ENCODE results near the gene CCT5.
A peak's percentile ranks its signal among the peaks of the same experiment; 100 is the strongest.
"Not testable (repeated sequence)": the region's sequence is repeated elsewhere in the genome, so short reads cannot be mapped to it uniquely, and the experiment has no call there.

CCT5 gene

GRCh38 chr5:10306806-10307205 lies 56.7 kb downstream of the CCT5 start:
- Histone ChIP-seq H3K27me3 (ENCODE audit: control insufficient read depth in 1 of 2, insufficient read depth in 2 of 2, low read length in 2 of 2) (no peaks in the 10 kb centered on the region), H3K36me3 (ENCODE audit: insufficient read depth, low read length) (no peaks in the 10 kb centered on the region), H3K9me3 (ENCODE audit: low read length) (no peaks in the 10 kb centered on the region), H3K4me3 (ENCODE audit: low read depth in 1 of 2, low read length in 2 of 2) (peak overlapping the region; percentile 55 to 72), H3K9ac (ENCODE audit: low read length) (peak overlapping the region; percentile 49), H3K4me1 (ENCODE audit: insufficient read depth, low read length) (peaks cover 20% of the 10 kb centered on the region), H3K27ac (ENCODE audit: low read depth, low read length) (peak overlapping the region; percentile 79)

- Histone ChIP-seq H3K9ac (ENCODE audit: low read length) (peak within 1 kb of the TSS; percentile 49), H3K4me3 (ENCODE audit: low read depth in 1 of 2, low read length in 2 of 2) (peak within 1 kb of the TSS; percentile 55 to 72), H3K27ac (ENCODE audit: low read depth, low read length) (peak within 1 kb of the TSS; percentile 79), H3K36me3 (ENCODE audit: insufficient read depth, low read length) (no peaks in the 10 kb centered on the region), H3K9me3 (ENCODE audit: low read length) (no peaks in the 10 kb centered on the region), H3K27me3 (ENCODE audit: control insufficient read depth in 1 of 2, insufficient read depth in 2 of 2, low read length in 2 of 2) (no peaks in the 10 kb centered on the region), H3K4me1 (ENCODE audit: insufficient read depth, low read length) (peaks cover 14% of the 10 kb centered on the region)
These were observed 57.4 kb downstream of the CCT5 start, which contains the start of gene CMBL for GRCh38 chr5:10307206-10308148. Gene CMBL, minus strand, starts transcription at chr5:10307902. Its CDS starts 17,140 bp downstream, at chr5:10290762.

GRCh38 chr5:10308844-10309243 lies 58.8 kb downstream of the CCT5 start:
- Histone ChIP-seq H3K9ac (ENCODE audit: low read length) (no peak overlapping the region), H3K27ac (ENCODE audit: low read depth, low read length) (no peak overlapping the region), H3K36me3 (ENCODE audit: insufficient read depth, low read length) (no peaks in the 10 kb centered on the region), H3K4me3 (ENCODE audit: low read depth in 1 of 2, low read length in 2 of 2) (no peak overlapping the region), H3K9me3 (ENCODE audit: low read length) (no peaks in the 10 kb centered on the region), H3K27me3 (ENCODE audit: control insufficient read depth in 1 of 2, insufficient read depth in 2 of 2, low read length in 2 of 2) (no peaks in the 10 kb centered on the region), H3K4me1 (ENCODE audit: insufficient read depth, low read length) (peaks cover 9% of the 10 kb centered on the region)

GRCh38 chr5:10310066-10310779 lies 60.1 kb downstream of the CCT5 start:
- Histone ChIP-seq H3K27me3 (ENCODE audit: control insufficient read depth in 1 of 2, insufficient read depth in 2 of 2, low read length in 2 of 2) (no peaks in the 10 kb centered on the region), H3K36me3 (ENCODE audit: insufficient read depth, low read length) (no peaks in the 10 kb centered on the region), H3K4me3 (ENCODE audit: low read depth in 1 of 2, low read length in 2 of 2) (no peak overlapping the region), H3K27ac (ENCODE audit: low read depth, low read length) (no peak overlapping the region), H3K9me3 (ENCODE audit: low read length) (no peaks in the 10 kb centered on the region), H3K4me1 (ENCODE audit: insufficient read depth, low read length) (peaks cover 9% of the 10 kb centered on the region), H3K9ac (ENCODE audit: low read length) (no peak overlapping the region)

GRCh38 chr5:10310835-10311570 lies 60.9 kb downstream of the CCT5 start:
- not testable (repeated sequence) for H3K27me3 ChIP-seq (ENCODE audit: control insufficient read depth in 1 of 2, insufficient read depth in 2 of 2, low read length in 2 of 2); H3K4me3 ChIP-seq (ENCODE audit: low read depth in 1 of 2, low read length in 2 of 2); H3K9ac ChIP-seq (ENCODE audit: low read length); H3K36me3 ChIP-seq (ENCODE audit: insufficient read depth, low read length); H3K27ac ChIP-seq (ENCODE audit: low read depth, low read length); H3K9me3 ChIP-seq (ENCODE audit: low read length); H3K4me1 ChIP-seq (ENCODE audit: insufficient read depth, low read length)

GRCh38 chr5:10311595-10312425 lies 61.7 kb downstream of the CCT5 start:
- no peak overlapping the region for H3K9ac ChIP-seq (ENCODE audit: low read length)
- no peak overlapping the region for H3K4me3 ChIP-seq (ENCODE audit: low read depth in 1 of 2, low read length in 2 of 2)
- no peak overlapping the region for H3K27ac ChIP-seq (ENCODE audit: low read depth, low read length)
- H3K27me3 ChIP-seq (ENCODE audit: control insufficient read depth in 1 of 2, insufficient read depth in 2 of 2, low read length in 2 of 2), result no peaks in the 10 kb centered on the region
- H3K36me3 ChIP-seq (ENCODE audit: insufficient read depth, low read length), result no peaks in the 10 kb centered on the region
- peaks cover under 1% of the 10 kb centered on the region for H3K4me1 ChIP-seq (ENCODE audit: insufficient read depth, low read length)
- no peaks in the 10 kb centered on the region for H3K9me3 ChIP-seq (ENCODE audit: low read length)

- Histone ChIP-seq H3K4me3 (ENCODE audit: low read depth in 1 of 2, low read length in 2 of 2) (no peak overlapping the region), H3K9me3 (ENCODE audit: low read length) (no peaks in the 10 kb centered on the region), H3K4me1 (ENCODE audit: insufficient read depth, low read length) (no peaks in the 10 kb centered on the region), H3K9ac (ENCODE audit: low read length) (no peak overlapping the region), H3K27ac (ENCODE audit: low read depth, low read length) (no peak overlapping the region), H3K27me3 (ENCODE audit: control insufficient read depth in 1 of 2, insufficient read depth in 2 of 2, low read length in 2 of 2) (no peaks in the 10 kb centered on the region), H3K36me3 (ENCODE audit: insufficient read depth, low read length) (no peaks in the 10 kb centered on the region)
These were observed 65.1 kb downstream of the CCT5 start for GRCh38 chr5:10315201-10315600.
